K562 (cell line): ENCODE measurements around the gene FRMD4A. TPM values are rescaled to one million over a fixed set of nuclear protein-coding genes. Genes with fewer than 3 reads are reported as not detected.

ENCODE experiments used
- ATAC-seq: fragments of 200-7000 bp; cut with Tn5 transposase; 3 replicates; pipeline ENCODE4 v1.9.1; 2020; ENCODE audit warnings: moderate library complexity
- BruUV-seq: library from RNA; stranded (reverse); fragments of 400-500 nt; replicated peaks from 2 replicates; lab custom pipeline; 2021; lab: Mats Ljungman, UMichigan
- CTCF ChIA-PET: fragments of 300-600 bp; formaldehyde crosslinking; extraction: SDS; loops from one replicate; lab custom pipeline; 2021; ENCODE audit warnings: low intra/inter-chr PET ratio; lab: Yijun Ruan, JAX
- POLR2A ChIA-PET: fragments of 300-600, 350-650 bp; sonication (Branson Sonifier 250); formaldehyde crosslinking; extraction: SDS; loops from one replicate; lab custom pipeline; 2021; ENCODE audit warnings: antibody characterized with exemption, inconsistent platforms; lab: Yijun Ruan, JAX
- DNase-seq, 4 experiments: peaks; one replicate each; pipeline versions ENCODE4 v3.0.0 to v3.0.0-alpha.2; 2011 to 2018; ENCODE audit warnings: low spot score in 3 of 4, mixed read lengths in 3 of 4; ENCODE audit errors: extremely low read depth in 1 of 4
- FAIRE-seq: peaks from 2 replicates; lab custom pipeline; 2011; peaks lifted over from hg19 to GRCh38; lab: Jason Lieb, UNC
- H2AFZ ChIP-seq: 2 replicates; pipeline ENCODE4 v1.6.0; 2011; ENCODE audit warnings: low read depth, low read length, control low read depth, inconsistent platforms
- H3K27ac ChIP-seq: fragments of 200-600 bp; 3 replicates; pipeline ENCODE4 v1.8.0; 2011; ENCODE audit warnings: low read depth, mild to moderate bottlenecking, control low read depth, inconsistent platforms, low read length, moderate library complexity, mixed read lengths; ENCODE audit errors: extremely low read depth
- H3K27me3 ChIP-seq, 2 experiments: fragments of 300-600 bp in 1 of 2; 2 replicates in 1 of 2; 3 replicates in 1 of 2; pipeline versions ENCODE4 v1.6.0 to v1.8.0; 2011; ENCODE audit warnings: inconsistent platforms in 2 of 2, low read length in 2 of 2, mild to moderate bottlenecking in 1 of 2, mixed read lengths in 1 of 2, moderate library complexity in 1 of 2; ENCODE audit not compliant: control insufficient read depth in 2 of 2, insufficient read depth in 2 of 2
- H3K36me3 ChIP-seq: fragments of 300-600 bp; 3 replicates; pipeline ENCODE4 v1.8.0; 2011; ENCODE audit warnings: mild to moderate bottlenecking, low read length, inconsistent platforms; ENCODE audit not compliant: control insufficient read depth, insufficient read depth
- H3K4me1 ChIP-seq, 2 experiments: fragments of 200-600 bp in 1 of 2; replicated peaks in 1 of 2; 2 replicates in 1 of 2; 3 replicates in 1 of 2; pipeline versions ENCODE4 v1.5.1 to v1.8.0; 2011; ENCODE audit warnings: inconsistent platforms in 2 of 2, low read length in 2 of 2, mild to moderate bottlenecking in 1 of 2, mixed read lengths in 1 of 2, moderate library complexity in 1 of 2; ENCODE audit not compliant: control insufficient read depth in 2 of 2, insufficient read depth in 2 of 2
- H3K4me2 ChIP-seq: 2 replicates; pipeline ENCODE4 v1.6.1; 2011; ENCODE audit warnings: low read length, control low read depth, inconsistent platforms, mixed read lengths; ENCODE audit not compliant: insufficient read depth
- H3K4me3 ChIP-seq: fragments of 200-600 bp; sonication (generic), shearing (Covaris generic); 2 replicates; pipeline ENCODE4 v1.5.1; 2016; ENCODE audit warnings: control low read depth, inconsistent platforms
- H3K79me2 ChIP-seq: fragments of 200-600 bp; 3 replicates; pipeline ENCODE4 v1.8.0; 2011; ENCODE audit warnings: low read length, inconsistent platforms; ENCODE audit not compliant: control insufficient read depth, insufficient read depth
- H3K9ac ChIP-seq, 2 experiments: 2 replicates each; pipeline versions ENCODE4 v1.6.0 to v1.6.1; 2011; ENCODE audit warnings: low read depth in 2 of 2, low read length in 2 of 2, control low read depth in 1 of 2, inconsistent platforms in 1 of 2, mild to moderate bottlenecking in 1 of 2, mixed read lengths in 1 of 2; ENCODE audit not compliant: insufficient read depth in 1 of 2
- H3K9me1 ChIP-seq: one replicate; pipeline ENCODE4 v1.6.0; 2011; ENCODE audit warnings: inconsistent platforms, mild to moderate bottlenecking, low read length, moderate library complexity; ENCODE audit not compliant: control insufficient read depth, insufficient read depth
- H3K9me3 ChIP-seq: replicated peaks from 2 replicates; pipeline ENCODE4 v1.5.1; 2011; ENCODE audit warnings: low read depth, low read length, inconsistent platforms; ENCODE audit not compliant: control insufficient read depth, insufficient read depth
- H4K20me1 ChIP-seq: replicated peaks from 2 replicates; pipeline ENCODE4 v1.6.1; 2011; ENCODE audit warnings: low read length, inconsistent platforms, mixed read lengths; ENCODE audit not compliant: control insufficient read depth, insufficient read depth
- CREBBP ChIP-seq: IDR thresholded peaks from one replicate; pipeline ENCODE4 v1.6.1; 2012; ENCODE audit warnings: low read depth, mild to moderate bottlenecking, control low read depth, inconsistent platforms, low read length
- HMG20B ChIP-seq: fragments of 250-450 bp; sonication (Bioruptor Pico); IDR thresholded peaks from 2 replicates; pipeline ENCODE4 v1.5.0; 2021; ENCODE audit warnings: mild to moderate bottlenecking
- KLF1 ChIP-seq: fragments of 450-650 bp; IDR thresholded peaks from 2 replicates; pipeline ENCODE4 v1.6.1; 2016; ENCODE audit warnings: missing genetic modification characterization, missing compliant biosample characterization
- LEF1 ChIP-seq: fragments of 450-650 bp; IDR thresholded peaks from 2 replicates; pipeline ENCODE4 v1.6.1; 2016; ENCODE audit warnings: mild to moderate bottlenecking
- MCM5 ChIP-seq: fragments of 450-650 bp; IDR thresholded peaks from 2 replicates; pipeline ENCODE4 v1.6.1; 2016; ENCODE audit warnings: low read depth
- MTA3 ChIP-seq: fragments of 450-650 bp; formaldehyde crosslinking; IDR thresholded peaks from 2 replicates; pipeline ENCODE4 v1.6.1; 2017; ENCODE audit warnings: mild to moderate bottlenecking, borderline replicate concordance
- PHF21A ChIP-seq: fragments of 450-650 bp; IDR thresholded peaks from 2 replicates; pipeline ENCODE4 v1.6.1; 2017; ENCODE audit warnings: low read depth, borderline replicate concordance
- TAF7 ChIP-seq: fragments of 450-650 bp; IDR thresholded peaks from 2 replicates; pipeline ENCODE4 v1.6.1; 2016; ENCODE audit warnings: missing genetic modification characterization, missing compliant biosample characterization
- ZKSCAN1 ChIP-seq: fragments of 150-350 bp; IDR thresholded peaks from 2 replicates; pipeline ENCODE4 v1.6.1; 2016; ENCODE audit warnings: low read depth, low read length
- ZNF444 ChIP-seq: fragments of 250-450 bp; sonication (Bioruptor Pico); IDR thresholded peaks from 2 replicates; pipeline ENCODE4 v1.4.0; 2020; ENCODE audit warnings: mild to moderate bottlenecking, moderate library complexity
- WGBS: fragments of 100-300 bp; shearing (Covaris generic); methylation state at CpG from one replicate; pipeline ENCODE4 v1.1.6; 2016; ENCODE audit warnings: low coverage, mixed read lengths; ENCODE audit not compliant: insufficient coverage; ENCODE audit errors: missing lambda C conversion rate; 5-methylcytosine and 5-hydroxymethylcytosine counted together
- in situ Hi-C: fragments of 300-500 bp; cut with MboI; formaldehyde crosslinking; loops from 4 replicates; pipeline ENCODE4 v1.15.0; 2018; ENCODE audit warnings: inconsistent platforms, mixed read lengths
- intact Hi-C: fragments of 100-400 bp; cut with micrococcal nuclease; formaldehyde crosslinking; loops from 2 replicates; pipeline ENCODE4 v1.14.2; 2022
- polyA plus RNA-seq, 8 experiments: library from polyadenylated mRNA; depleted of rRNA in 4 of 8; stranded (reverse) in 5 of 8; unstranded in 3 of 8; fragments of >200 nt; fragmentation: Nextera tagmentation in 2 of 8; fragmentation: Illumina TruSeq in 1 of 8; extraction: Ambion mirVana in 2 of 8; extraction: Trizol in 1 of 8; gene quantifications; 2 replicates each; pipeline versions ENCODE4 v1.2.1 to v1.2.3, GENCODE V29; 2011 to 2014; ENCODE audit warnings: inconsistent platforms in 1 of 8, missing spikeins in 1 of 8
- total RNA-seq, 7 experiments: library from RNA; depleted of rRNA in 6 of 7; stranded (reverse); fragments of >200 nt in 6 of 7; fragmentation: Illumina TruSeq in 2 of 7; extraction: Trizol in 2 of 7; gene quantifications; 2 replicates each; pipeline versions ENCODE4 v1.2.1 to v1.2.3, GENCODE V29; 2011 to 2021; ENCODE audit warnings: low replicate concordance in 1 of 7
- TF ChIP-seq, protein P1 (sequence below): fragments of 250-450 bp; sonication (Bioruptor Pico); IDR thresholded peaks from 2 replicates; pipeline ENCODE4 v1.6.1; 2021; ENCODE audit warnings: mild to moderate bottlenecking

Gene FRMD4A
- total and polyA plus RNA-seq, 9 of the 15 experiments (the other 6 are each of a cell fraction or from before 2014, with no cell fraction given) = 0.80 to 5.2 (median 3.0) TPM

GRCh38 chr10:14327527-14327926 is 3.2 kb downstream of the FRMD4A start:
- Histone ChIP-seq H3K9me3 (no peaks in the 10 kb centered on the region), H3K4me3 (no peak overlapping the region), H3K27ac (no peak overlapping the region), H3K36me3 (no peaks in the 10 kb centered on the region), H3K4me1 (no peaks in the 10 kb centered on the region), H2AFZ (no peak overlapping the region), H3K27me3 (peaks cover 3 to 15% of the 10 kb centered on the region in 2 experiments; a peak in 3 of 5 replicates), H3K79me2 (no peaks in the 10 kb centered on the region), H3K4me2 (no peak overlapping the region), H3K9me1 (no peaks in the 10 kb centered on the region), H4K20me1 (peaks cover 4% of the 10 kb centered on the region), H3K9ac (no peak overlapping the region)
- no peak for DNase-seq
- FAIRE-seq = no peak
- 0% methylated on average over 4 of the region's 4 CpGs for WGBS
- no TSS peak for BruUV-seq
- TF ChIP-seq TAF7 (tag) = no peak
- no peak for TF ChIP-seq ZKSCAN1
- TF ChIP-seq CREBBP = no peak
- TF ChIP-seq LEF1 = no peak
- TF ChIP-seq PHF21A = no peak
- TF ChIP-seq KLF1 = no peak
- no peak for TF ChIP-seq MTA3
- TF ChIP-seq MCM5 = no peak
- TF ChIP-seq, protein P1, sequence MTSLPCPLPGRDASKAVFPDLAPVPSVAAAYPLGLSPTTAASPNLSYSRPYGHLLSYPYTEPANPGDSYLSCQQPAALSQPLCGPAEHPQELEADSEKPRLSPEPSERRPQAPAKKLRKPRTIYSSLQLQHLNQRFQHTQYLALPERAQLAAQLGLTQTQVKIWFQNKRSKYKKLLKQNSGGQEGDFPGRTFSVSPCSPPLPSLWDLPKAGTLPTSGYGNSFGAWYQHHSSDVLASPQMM (CRISPR knock-in tag) = no peak
- no peak for TF ChIP-seq ZNF444
- TF ChIP-seq HMG20B (CRISPR knock-in tag) = no peak
- POLR2A ChIA-PET = interaction anchor here (0.6 to 0.8 kb wide), 2 partner anchors 9 to 17 kb away, joined by 3 to 4 read pairs; no protein-coding TSS in a partner anchor
- CTCF ChIA-PET = no interaction called here
- in situ Hi-C loops = no loop called here
- intact Hi-C loops = loop anchor here (10.0 kb wide), 1 partner anchor 133 kb away; no protein-coding TSS in a partner anchor
- ATAC-seq = no peak
